Measurements from ENCODE around the gene PPP1R9A. TPM values are rescaled to one million over a fixed set of nuclear protein-coding genes. Genes with fewer than 3 reads are reported as not detected.
"Not testable (repeated sequence)": the region's sequence is repeated elsewhere in the genome, so short reads cannot be mapped to it uniquely, and the experiment has no call there.

The PPP1R9A gene
- total RNA-seq, 1 donor from 2014 or later: 1.3 TPM

GRCh38 chr7:94996369-94996768, 89.0 kb downstream of the PPP1R9A start:
- Mint-ChIP-seq H3K9me3 (no peaks in the 10 kb centered on the region), H3K4me3 (no peak overlapping the region), H3K36me3 (ENCODE audit: low read depth) (no peaks in the 10 kb centered on the region), H3K27me3 (no peaks in the 10 kb centered on the region), H3K27ac (no peak overlapping the region), H3K4me1 (no peaks in the 10 kb centered on the region)
- ATAC-seq (ENCODE audit: low read depth) (no peak), DNase-seq (no peak)
- POLR2A ChIA-PET: no interaction called here
- CTCF ChIA-PET: no interaction called here
- TF ChIP-seq CTCF (IDR thresholded peaks at IDR 0.05): no peak
- intact Hi-C loops (cut with micrococcal nuclease): no loop called here

GRCh38 chr7:94997547-94997946, 90.2 kb downstream of the PPP1R9A start:
- no peak for DNase-seq
- Mint-ChIP-seq H3K4me1 (no peaks in the 10 kb centered on the region), H3K27me3 (no peaks in the 10 kb centered on the region), H3K9me3 (no peaks in the 10 kb centered on the region), H3K36me3 (ENCODE audit: low read depth) (no peaks in the 10 kb centered on the region), H3K27ac (no peak overlapping the region), H3K4me3 (no peak overlapping the region)
- intact Hi-C loops (cut with micrococcal nuclease): no loop called here
- POLR2A ChIA-PET: no interaction called here
- ATAC-seq (ENCODE audit: low read depth): no peak
- CTCF ChIA-PET: no interaction called here
- no peak for TF ChIP-seq CTCF (IDR thresholded peaks at IDR 0.05)

- Mint-ChIP-seq H3K4me1 (no peaks in the 10 kb centered on the region), H3K27ac (no peak overlapping the region), H3K27me3 (no peaks in the 10 kb centered on the region), H3K36me3 (ENCODE audit: low read depth) (no peaks in the 10 kb centered on the region), H3K4me3 (no peak overlapping the region), H3K9me3 (no peaks in the 10 kb centered on the region)
- no peak for TF ChIP-seq CTCF (IDR thresholded peaks at IDR 0.05)
- POLR2A ChIA-PET: no interaction called here
- intact Hi-C loops (cut with micrococcal nuclease): no loop called here
- CTCF ChIA-PET: no interaction called here
- DNase-seq (no peak), ATAC-seq (ENCODE audit: low read depth) (no peak)
These were observed 91.1 kb downstream of the PPP1R9A start for GRCh38 chr7:94998266-94999068.

- POLR2A ChIA-PET: no interaction called here
- no peak for DNase-seq
- H3K4me1 Mint-ChIP-seq: no peaks in the 10 kb centered on the region
- intact Hi-C loops (cut with micrococcal nuclease): no loop called here
- H3K36me3 Mint-ChIP-seq (ENCODE audit: low read depth): no peaks in the 10 kb centered on the region
- CTCF ChIA-PET: no interaction called here
- no peaks in the 10 kb centered on the region for H3K9me3 Mint-ChIP-seq
- no peak overlapping the region for H3K4me3 Mint-ChIP-seq
- H3K27me3 Mint-ChIP-seq: no peaks in the 10 kb centered on the region
- H3K27ac Mint-ChIP-seq: no peak overlapping the region
- no peak for TF ChIP-seq CTCF (IDR thresholded peaks at IDR 0.05)
- ATAC-seq (ENCODE audit: low read depth): no peak
These were observed 91.6 kb downstream of the PPP1R9A start for GRCh38 chr7:94999069-94999351.

GRCh38 chr7:94999601-95000000, 92.2 kb downstream of the PPP1R9A start:
- H3K27ac Mint-ChIP-seq; H3K9me3 Mint-ChIP-seq; POLR2A ChIA-PET; H3K36me3 Mint-ChIP-seq (ENCODE audit: low read depth); intact Hi-C loops (cut with micrococcal nuclease); H3K4me3 Mint-ChIP-seq; ATAC-seq (ENCODE audit: low read depth); DNase-seq; H3K27me3 Mint-ChIP-seq; H3K4me1 Mint-ChIP-seq; CTCF ChIA-PET: not testable (repeated sequence)

GRCh38 chr7:95001258-95001657, 93.9 kb downstream of the PPP1R9A start:
- no peaks in the 10 kb centered on the region for H3K27me3 Mint-ChIP-seq
- POLR2A ChIA-PET: no interaction called here

More at GRCh38 chr7:95001258-95001657, 93.9 kb downstream of the PPP1R9A start:
- CTCF ChIA-PET: no interaction called here
- no peak for DNase-seq
- intact Hi-C loops (cut with micrococcal nuclease): no loop called here
- Mint-ChIP-seq H3K4me1 (no peaks in the 10 kb centered on the region), H3K4me3 (no peak overlapping the region), H3K36me3 (ENCODE audit: low read depth) (no peaks in the 10 kb centered on the region), H3K27ac (no peak overlapping the region), H3K9me3 (no peaks in the 10 kb centered on the region)
- no peak for ATAC-seq (ENCODE audit: low read depth)
- no peak for TF ChIP-seq CTCF (IDR thresholded peaks at IDR 0.05)

All from activated B cell treated with CpG ODN at 0.5 μM for 24 hours (primary cell).